ENCODE measurements around the gene C10orf71.

Gene C10orf71

GRCh38 chr10:49361735-49362568 lies 63.0 kb downstream of the C10orf71 start:
- no peak for DNase-seq (ENCODE audit: low read depth)

- no peak for DNase-seq (ENCODE audit: low read depth)
Observed at GRCh38 chr10:49362596-49363260, 63.8 kb downstream of the C10orf71 start.

GRCh38 chr10:49363309-49364031 lies 64.5 kb downstream of the C10orf71 start:
- DNase-seq (ENCODE audit: low read depth), result no peak

GRCh38 chr10:49364051-49364450 lies 65.1 kb downstream of the C10orf71 start:
- DNase-seq (ENCODE audit: low read depth), result no peak

GRCh38 chr10:49364747-49365146 lies 65.8 kb downstream of the C10orf71 start:
- no peak for DNase-seq (ENCODE audit: low read depth)

GRCh38 chr10:49365275-49365674 lies 66.3 kb downstream of the C10orf71 start:
- no peak for DNase-seq (ENCODE audit: low read depth)

GRCh38 chr10:49365675-49366415 lies 66.9 kb downstream of the C10orf71 start:
- DNase-seq (ENCODE audit: low read depth), result no peak

- DNase-seq (ENCODE audit: low read depth), result no peak
Observed at GRCh38 chr10:49366460-49366859, 67.5 kb downstream of the C10orf71 start.

GRCh38 chr10:49367600-49367999 lies 68.6 kb downstream of the C10orf71 start:
- no peak for DNase-seq (ENCODE audit: low read depth)

- DNase-seq (ENCODE audit: low read depth), result no peak
Observed at GRCh38 chr10:49368256-49368655, 69.3 kb downstream of the C10orf71 start.

- DNase-seq (ENCODE audit: low read depth), result no peak
Observed at GRCh38 chr10:49369216-49370162, 70.5 kb downstream of the C10orf71 start.

GRCh38 chr10:49370326-49371100 lies 71.5 kb downstream of the C10orf71 start:
- no peak for DNase-seq (ENCODE audit: low read depth)

- DNase-seq (ENCODE audit: low read depth), result no peak
Observed at GRCh38 chr10:49371967-49372366, 73.0 kb downstream of the C10orf71 start.

GRCh38 chr10:49373361-49373760 lies 74.4 kb downstream of the C10orf71 start:
- DNase-seq (ENCODE audit: low read depth), result no peak

- no peak for DNase-seq (ENCODE audit: low read depth)
Observed at GRCh38 chr10:49374740-49375139, 75.8 kb downstream of the C10orf71 start.

- DNase-seq (ENCODE audit: low read depth), result no peak
Observed at GRCh38 chr10:49375611-49376010, 76.6 kb downstream of the C10orf71 start.
